PFSK-1 (cell line): ENCODE results near the gene MYCN.

Experiments used
- FOXP2 ChIP-seq: optimal IDR thresholded peaks from 2 replicates; pipeline ENCODE3; 2011; ENCODE audit warnings: borderline replicate concordance, control low read depth, inconsistent platforms; ENCODE audit not compliant: insufficient read depth; ENCODE audit errors: extremely low read length, extremely low read depth
- POLR2AphosphoS5 ChIP-seq: IDR thresholded peaks from 2 replicates; pipeline ENCODE4 v1.6.1; 2012; ENCODE audit warnings: low read depth, mild to moderate bottlenecking, control low read depth, low read length, moderate library complexity
- REST ChIP-seq, 2 experiments: IDR thresholded peaks; 2 replicates each; pipeline versions ENCODE4 v1.6.1 to v1.8.0; 2011 to 2012; ENCODE audit warnings: low read depth in 2 of 2, low read length in 2 of 2, control low read depth in 1 of 2, inconsistent platforms in 1 of 2, mild to moderate bottlenecking in 1 of 2, moderate library complexity in 1 of 2; ENCODE audit not compliant: insufficient read depth in 1 of 2
- SIN3A ChIP-seq: IDR thresholded peaks from 2 replicates; pipeline ENCODE4 v1.6.1; 2012; ENCODE audit warnings: mild to moderate bottlenecking, low read length, moderate library complexity, borderline replicate concordance; ENCODE audit not compliant: insufficient read depth
- TAF1 ChIP-seq: IDR thresholded peaks from 2 replicates; pipeline ENCODE4 v1.6.1; 2012; ENCODE audit warnings: low read length, control low read depth, borderline replicate concordance; ENCODE audit not compliant: insufficient read depth

- TF ChIP-seq SIN3A = no peak
- TF ChIP-seq REST (IDR thresholded peaks at IDR 0.05; ENCODE audit: insufficient read depth in 1 of 2, low read depth in 2 of 2, low read length in 2 of 2) = no peak
- no peak for TF ChIP-seq TAF1
- TF ChIP-seq POLR2AphosphoS5 = no peak
- no peak for TF ChIP-seq FOXP2
These were observed at the start of gene MYCN for GRCh38 chr2:15939854-15940660.
